K562 (cell line): Measurements from ENCODE around the gene RPL27. TPM values are rescaled to one million over a fixed set of nuclear protein-coding genes. Genes with fewer than 3 reads are reported as not detected.
"Not testable (repeated sequence)": the region's sequence is repeated elsewhere in the genome, so short reads cannot be mapped to it uniquely, and the experiment has no call there.

Source experiments
- ATAC-seq: fragments of 200-7000 bp; cut with Tn5 transposase; 3 replicates; pipeline ENCODE4 v1.9.1; 2020; ENCODE audit warnings: moderate library complexity
- BruUV-seq: library from RNA; stranded (reverse); fragments of 400-500 nt; replicated peaks from 2 replicates; lab custom pipeline; 2021; lab: Mats Ljungman, UMichigan
- CTCF ChIA-PET: fragments of 300-600 bp; formaldehyde crosslinking; extraction: SDS; loops from one replicate; lab custom pipeline; 2021; ENCODE audit warnings: low intra/inter-chr PET ratio; lab: Yijun Ruan, JAX
- POLR2A ChIA-PET: fragments of 300-600, 350-650 bp; sonication (Branson Sonifier 250); formaldehyde crosslinking; extraction: SDS; loops from one replicate; lab custom pipeline; 2021; ENCODE audit warnings: antibody characterized with exemption, inconsistent platforms; lab: Yijun Ruan, JAX
- DNase-seq, 4 experiments: peaks; one replicate each; pipeline versions ENCODE4 v3.0.0 to v3.0.0-alpha.2; 2011 to 2018; ENCODE audit warnings: low spot score in 3 of 4, mixed read lengths in 3 of 4; ENCODE audit errors: extremely low read depth in 1 of 4
- FAIRE-seq: peaks from 2 replicates; lab custom pipeline; 2011; peaks lifted over from hg19 to GRCh38; lab: Jason Lieb, UNC
- H2AFZ ChIP-seq: 2 replicates; pipeline ENCODE4 v1.6.0; 2011; ENCODE audit warnings: low read depth, low read length, control low read depth, inconsistent platforms
- H3K27ac ChIP-seq: fragments of 200-600 bp; 3 replicates; pipeline ENCODE4 v1.8.0; 2011; ENCODE audit warnings: low read depth, mild to moderate bottlenecking, control low read depth, inconsistent platforms, low read length, moderate library complexity, mixed read lengths; ENCODE audit errors: extremely low read depth
- H3K27me3 ChIP-seq, 2 experiments: fragments of 300-600 bp in 1 of 2; 2 replicates in 1 of 2; 3 replicates in 1 of 2; pipeline versions ENCODE4 v1.6.0 to v1.8.0; 2011; ENCODE audit warnings: inconsistent platforms in 2 of 2, low read length in 2 of 2, mild to moderate bottlenecking in 1 of 2, mixed read lengths in 1 of 2, moderate library complexity in 1 of 2; ENCODE audit not compliant: control insufficient read depth in 2 of 2, insufficient read depth in 2 of 2
- H3K36me3 ChIP-seq: fragments of 300-600 bp; 3 replicates; pipeline ENCODE4 v1.8.0; 2011; ENCODE audit warnings: mild to moderate bottlenecking, low read length, inconsistent platforms; ENCODE audit not compliant: control insufficient read depth, insufficient read depth
- H3K4me1 ChIP-seq, 2 experiments: fragments of 200-600 bp in 1 of 2; replicated peaks in 1 of 2; 2 replicates in 1 of 2; 3 replicates in 1 of 2; pipeline versions ENCODE4 v1.5.1 to v1.8.0; 2011; ENCODE audit warnings: inconsistent platforms in 2 of 2, low read length in 2 of 2, mild to moderate bottlenecking in 1 of 2, mixed read lengths in 1 of 2, moderate library complexity in 1 of 2; ENCODE audit not compliant: control insufficient read depth in 2 of 2, insufficient read depth in 2 of 2
- H3K4me2 ChIP-seq: 2 replicates; pipeline ENCODE4 v1.6.1; 2011; ENCODE audit warnings: low read length, control low read depth, inconsistent platforms, mixed read lengths; ENCODE audit not compliant: insufficient read depth
- H3K4me3 ChIP-seq: fragments of 200-600 bp; sonication (generic), shearing (Covaris generic); 2 replicates; pipeline ENCODE4 v1.5.1; 2016; ENCODE audit warnings: control low read depth, inconsistent platforms
- H3K79me2 ChIP-seq: fragments of 200-600 bp; 3 replicates; pipeline ENCODE4 v1.8.0; 2011; ENCODE audit warnings: low read length, inconsistent platforms; ENCODE audit not compliant: control insufficient read depth, insufficient read depth
- H3K9ac ChIP-seq, 2 experiments: 2 replicates each; pipeline versions ENCODE4 v1.6.0 to v1.6.1; 2011; ENCODE audit warnings: low read depth in 2 of 2, low read length in 2 of 2, control low read depth in 1 of 2, inconsistent platforms in 1 of 2, mild to moderate bottlenecking in 1 of 2, mixed read lengths in 1 of 2; ENCODE audit not compliant: insufficient read depth in 1 of 2
- H3K9me1 ChIP-seq: one replicate; pipeline ENCODE4 v1.6.0; 2011; ENCODE audit warnings: inconsistent platforms, mild to moderate bottlenecking, low read length, moderate library complexity; ENCODE audit not compliant: control insufficient read depth, insufficient read depth
- H3K9me3 ChIP-seq: replicated peaks from 2 replicates; pipeline ENCODE4 v1.5.1; 2011; ENCODE audit warnings: low read depth, low read length, inconsistent platforms; ENCODE audit not compliant: control insufficient read depth, insufficient read depth
- H4K20me1 ChIP-seq: replicated peaks from 2 replicates; pipeline ENCODE4 v1.6.1; 2011; ENCODE audit warnings: low read length, inconsistent platforms, mixed read lengths; ENCODE audit not compliant: control insufficient read depth, insufficient read depth
- ATF2 ChIP-seq: sonication (generic); formaldehyde crosslinking; IDR thresholded peaks from 2 replicates; pipeline ENCODE4 v1.8.1; 2022; ENCODE audit warnings: missing genetic modification reagents
- DPF2 ChIP-seq: fragments of 450-650 bp; IDR thresholded peaks from 2 replicates; pipeline ENCODE4 v1.6.1; 2016
- KAT8 ChIP-seq: fragments of 450-650 bp; IDR thresholded peaks from 2 replicates; pipeline ENCODE4 v1.6.1; 2016; ENCODE audit warnings: low read depth, mild to moderate bottlenecking
- L3MBTL2 ChIP-seq: fragments of 450-650 bp; IDR thresholded peaks from 2 replicates; pipeline ENCODE4 v1.6.1; 2016; ENCODE audit warnings: mild to moderate bottlenecking, moderate library complexity
- MCM7 ChIP-seq, 2 experiments: fragments of 450-650 bp; IDR thresholded peaks; 2 replicates each; pipeline ENCODE4 v1.6.1; 2016 to 2018
- POLR2G ChIP-seq: fragments of 200-400 bp; formaldehyde crosslinking; IDR thresholded peaks from 2 replicates; pipeline ENCODE4 v1.6.1; 2017; ENCODE audit warnings: low read depth, mild to moderate bottlenecking, antibody characterized with exemption, low read length, moderate library complexity
- RBM17 ChIP-seq: fragments of 200-400 bp; formaldehyde crosslinking; IDR thresholded peaks from 2 replicates; pipeline ENCODE4 v1.6.1; 2017; ENCODE audit warnings: low read depth, mild to moderate bottlenecking, low read length, borderline replicate concordance
- SAFB2 ChIP-seq: fragments of 200-400 bp; formaldehyde crosslinking; IDR thresholded peaks from 2 replicates; pipeline ENCODE4 v1.6.1; 2018; ENCODE audit warnings: borderline replicate concordance, low read length, low read depth, moderate library complexity; ENCODE audit not compliant: severe bottlenecking
- SMARCA5 ChIP-seq: fragments of 450-650 bp; IDR thresholded peaks from 2 replicates; pipeline ENCODE4 v1.6.1; 2016
- TGIF2 ChIP-seq: sonication (generic); formaldehyde crosslinking; IDR thresholded peaks from 2 replicates; pipeline ENCODE4 v1.8.1; 2022; ENCODE audit warnings: mild to moderate bottlenecking, missing genetic modification reagents, moderate library complexity
- ZKSCAN1 ChIP-seq: fragments of 150-350 bp; IDR thresholded peaks from 2 replicates; pipeline ENCODE4 v1.6.1; 2016; ENCODE audit warnings: low read depth, low read length
- ZNF12 ChIP-seq: sonication (generic); formaldehyde crosslinking; IDR thresholded peaks from 2 replicates; pipeline ENCODE4 v1.4.0; 2020; ENCODE audit warnings: mild to moderate bottlenecking, missing genetic modification reagents
- ZNF282 ChIP-seq: sonication (generic); formaldehyde crosslinking; IDR thresholded peaks from 2 replicates; pipeline ENCODE4 v1.8.1; 2023; ENCODE audit warnings: missing genetic modification reagents
- ZNF583 ChIP-seq: fragments of 250-450 bp; sonication (Bioruptor Pico); IDR thresholded peaks from 2 replicates; pipeline ENCODE4 v1.4.0; 2020
- ZNF589 ChIP-seq: fragments of 200-800 bp; sonication (Bioruptor generic); IDR thresholded peaks from 2 replicates; pipeline ENCODE4 v1.6.1; 2016; ENCODE audit warnings: low read depth, missing genetic modification characterization, missing compliant biosample characterization
- WGBS: fragments of 100-300 bp; shearing (Covaris generic); methylation state at CpG from one replicate; pipeline ENCODE4 v1.1.6; 2016; ENCODE audit warnings: low coverage, mixed read lengths; ENCODE audit not compliant: insufficient coverage; ENCODE audit errors: missing lambda C conversion rate; 5-methylcytosine and 5-hydroxymethylcytosine counted together
- in situ Hi-C: fragments of 300-500 bp; cut with MboI; formaldehyde crosslinking; loops from 4 replicates; pipeline ENCODE4 v1.15.0; 2018; ENCODE audit warnings: inconsistent platforms, mixed read lengths
- intact Hi-C: fragments of 100-400 bp; cut with micrococcal nuclease; formaldehyde crosslinking; loops from 2 replicates; pipeline ENCODE4 v1.14.2; 2022
- polyA plus RNA-seq, 8 experiments: library from polyadenylated mRNA; depleted of rRNA in 4 of 8; stranded (reverse) in 5 of 8; unstranded in 3 of 8; fragments of >200 nt; fragmentation: Nextera tagmentation in 2 of 8; fragmentation: Illumina TruSeq in 1 of 8; extraction: Ambion mirVana in 2 of 8; extraction: Trizol in 1 of 8; gene quantifications; 2 replicates each; pipeline versions ENCODE4 v1.2.1 to v1.2.3, GENCODE V29; 2011 to 2014; ENCODE audit warnings: inconsistent platforms in 1 of 8, missing spikeins in 1 of 8
- total RNA-seq, 7 experiments: library from RNA; depleted of rRNA in 6 of 7; stranded (reverse); fragments of >200 nt in 6 of 7; fragmentation: Illumina TruSeq in 2 of 7; extraction: Trizol in 2 of 7; gene quantifications; 2 replicates each; pipeline versions ENCODE4 v1.2.1 to v1.2.3, GENCODE V29; 2011 to 2021; ENCODE audit warnings: low replicate concordance in 1 of 7

The RPL27 gene
- total and polyA plus RNA-seq, 9 of the 15 experiments (the other 6 are each of a cell fraction or from before 2014, with no cell fraction given): 1,539 to 6,155 (median 3,710) TPM

DNA sequence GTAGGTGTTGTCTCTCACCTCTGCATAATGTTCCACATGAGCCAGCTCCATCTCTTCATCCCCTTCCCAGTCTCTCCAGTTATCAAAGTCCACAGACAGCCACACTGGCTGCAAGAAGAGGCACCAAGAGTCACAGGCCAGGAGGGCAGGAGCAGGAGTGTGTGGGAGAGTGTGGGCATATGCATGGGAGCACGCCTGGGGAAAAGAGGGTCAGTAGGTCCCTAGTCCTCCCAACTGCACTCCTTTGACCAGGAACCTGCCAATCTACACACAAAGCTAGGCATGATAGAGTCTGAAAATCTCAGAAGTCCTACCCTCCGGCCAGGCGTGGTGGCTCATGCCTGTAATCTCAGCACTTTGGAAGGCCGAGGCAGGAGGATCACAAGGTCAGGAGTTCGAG is 26.6 kb upstream of the RPL27 start:
- Histone ChIP-seq H3K4me1 (peaks cover 6 to 7% of the 10 kb centered on the region in 2 experiments; a peak in 3 of 5 replicates), H4K20me1 (no peaks in the 10 kb centered on the region), H3K9me3 (no peaks in the 10 kb centered on the region), H3K27me3 (no peaks in the 10 kb centered on the region), H3K27ac (no peak overlapping the region), H3K36me3 (0 out of 3 replicates have a peak, but pooled peaks cover 3% of the 10 kb centered on the region), H3K9me1 (no peaks in the 10 kb centered on the region), H3K9ac (no peak overlapping the region), H2AFZ (no peak overlapping the region), H3K4me2 (no peak overlapping the region), H3K4me3 (no peak overlapping the region), H3K79me2 (no peaks in the 10 kb centered on the region)
- intact Hi-C loops (no loop called here), in situ Hi-C loops (no loop called here)
- ATAC-seq: no peak
- ChIA-PET POLR2A (interaction anchor here (1.0 to 1.3 kb wide), 3 partner anchors 19 to 53 kb away, joined by 3 to 4 read pairs (median 3); partner anchors contain the start of gene RPL27), CTCF (no interaction called here)
- no peak for DNase-seq
- TF ChIP-seq ZNF583 (CRISPR knock-in tag): no peak
- no peak for TF ChIP-seq RBM17
- TF ChIP-seq ZNF282 (CRISPR knock-in tag): no peak
- TF ChIP-seq SAFB2: no peak
- TF ChIP-seq DPF2: no peak
- TF ChIP-seq TGIF2 (CRISPR knock-in tag): no peak
- TF ChIP-seq ZNF12: no peak
- TF ChIP-seq POLR2G: no peak
- TF ChIP-seq MCM7 (IDR thresholded peaks at IDR 0.05): no peak
- no peak for TF ChIP-seq ZKSCAN1
- no peak for TF ChIP-seq L3MBTL2
- no peak for TF ChIP-seq SMARCA5
- TF ChIP-seq KAT8: no peak
- no peak for TF ChIP-seq ATF2
- TF ChIP-seq ZNF589 (CRISPR knock-in tag): no peak
- WGBS: 72% methylated on average over 5 of the region's 5 CpGs
- no peak for FAIRE-seq
- no TSS peak for BruUV-seq

DNA sequence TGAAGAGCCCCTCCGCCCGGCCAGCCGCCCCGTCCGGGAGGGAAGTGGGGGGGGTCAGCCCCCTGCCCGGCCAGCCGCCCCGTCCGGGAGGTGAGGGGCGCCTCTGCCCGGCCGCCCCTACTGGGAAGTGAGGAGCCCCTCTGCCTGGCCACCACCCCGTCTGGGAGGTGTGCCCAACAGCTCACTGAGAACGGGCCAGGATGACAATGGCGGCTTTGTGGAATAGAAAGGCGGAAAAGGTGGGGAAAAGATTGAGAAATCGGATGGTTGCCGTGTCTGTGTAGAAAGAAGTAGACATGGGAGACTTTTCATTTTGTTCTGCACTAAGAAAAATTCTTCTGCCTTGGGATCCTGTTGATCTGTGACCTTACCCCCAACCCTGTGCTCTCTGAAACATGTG is 24.9 kb upstream of the RPL27 start:
- H3K4me2 ChIP-seq, H3K4me1 ChIP-seq, H3K9me3 ChIP-seq, H3K27ac ChIP-seq, intact Hi-C loops, H4K20me1 ChIP-seq, ATAC-seq, in situ Hi-C loops, H3K27me3 ChIP-seq, FAIRE-seq, DNase-seq, H3K36me3 ChIP-seq, H3K9me1 ChIP-seq, H2AFZ ChIP-seq, POLR2A ChIA-PET, BruUV-seq, H3K9ac ChIP-seq, CTCF ChIA-PET, H3K4me3 ChIP-seq, H3K79me2 ChIP-seq: not testable (repeated sequence)
- 80% methylated on average over 1 of the region's 18 CpGs for WGBS
